ENCODE data around the gene ZBED4.

Gene ZBED4

DNA sequence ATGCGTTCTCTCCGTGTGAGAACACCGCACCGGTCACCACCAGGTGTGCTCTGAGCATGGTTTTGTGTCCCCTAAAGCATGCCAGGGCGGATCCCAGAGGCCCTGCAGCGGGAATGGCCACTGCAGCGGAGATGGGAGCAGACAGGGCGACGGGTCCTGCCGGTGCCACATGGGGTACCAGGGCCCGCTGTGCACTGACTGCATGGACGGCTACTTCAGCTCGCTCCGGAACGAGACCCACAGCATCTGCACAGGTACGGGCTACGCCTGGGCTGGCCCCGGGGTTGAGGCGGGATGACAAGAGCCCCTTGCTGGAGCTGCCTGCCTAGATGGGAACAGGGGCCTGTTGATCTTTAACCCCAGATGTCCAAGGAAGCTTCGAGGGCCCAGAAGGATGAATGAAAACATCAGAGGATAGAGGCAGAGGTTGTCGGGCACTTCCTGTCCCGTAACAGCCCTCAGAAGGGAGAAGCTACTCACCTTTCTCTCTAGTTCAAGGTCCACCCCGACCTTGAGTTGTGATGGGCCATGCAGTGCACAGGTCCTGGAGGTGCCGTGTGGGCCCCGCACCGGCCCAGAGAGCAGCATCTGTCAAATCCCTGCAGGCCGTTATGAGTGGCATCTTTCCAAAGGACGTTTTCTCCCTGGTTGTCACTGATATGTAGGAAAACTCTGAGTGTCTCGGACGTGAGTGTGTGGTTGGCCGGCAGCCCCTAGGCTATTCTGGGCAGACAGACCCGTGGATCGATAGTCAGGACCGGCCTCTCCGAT is 68.0 kb downstream of the ZBED4 start:
- TF ChIP-seq, protein P1, sequence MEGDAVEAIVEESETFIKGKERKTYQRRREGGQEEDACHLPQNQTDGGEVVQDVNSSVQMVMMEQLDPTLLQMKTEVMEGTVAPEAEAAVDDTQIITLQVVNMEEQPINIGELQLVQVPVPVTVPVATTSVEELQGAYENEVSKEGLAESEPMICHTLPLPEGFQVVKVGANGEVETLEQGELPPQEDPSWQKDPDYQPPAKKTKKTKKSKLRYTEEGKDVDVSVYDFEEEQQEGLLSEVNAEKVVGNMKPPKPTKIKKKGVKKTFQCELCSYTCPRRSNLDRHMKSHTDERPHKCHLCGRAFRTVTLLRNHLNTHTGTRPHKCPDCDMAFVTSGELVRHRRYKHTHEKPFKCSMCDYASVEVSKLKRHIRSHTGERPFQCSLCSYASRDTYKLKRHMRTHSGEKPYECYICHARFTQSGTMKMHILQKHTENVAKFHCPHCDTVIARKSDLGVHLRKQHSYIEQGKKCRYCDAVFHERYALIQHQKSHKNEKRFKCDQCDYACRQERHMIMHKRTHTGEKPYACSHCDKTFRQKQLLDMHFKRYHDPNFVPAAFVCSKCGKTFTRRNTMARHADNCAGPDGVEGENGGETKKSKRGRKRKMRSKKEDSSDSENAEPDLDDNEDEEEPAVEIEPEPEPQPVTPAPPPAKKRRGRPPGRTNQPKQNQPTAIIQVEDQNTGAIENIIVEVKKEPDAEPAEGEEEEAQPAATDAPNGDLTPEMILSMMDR (IDR thresholded peaks at IDR 0.05), result no peak
- Mint-ChIP-seq H3K27me3 (ENCODE audit: low read depth, poor library complexity) (no peaks in the 10 kb centered on the region), H3K27ac (no peak overlapping the region), H3K4me1 (peaks cover 36% of the 10 kb centered on the region), H3K36me3 (ENCODE audit: low read depth) (peaks cover 5% of the 10 kb centered on the region), H3K4me3 (no peak overlapping the region), H3K9me3 (no peaks in the 10 kb centered on the region)
- no peak for DNase-seq

DNA sequence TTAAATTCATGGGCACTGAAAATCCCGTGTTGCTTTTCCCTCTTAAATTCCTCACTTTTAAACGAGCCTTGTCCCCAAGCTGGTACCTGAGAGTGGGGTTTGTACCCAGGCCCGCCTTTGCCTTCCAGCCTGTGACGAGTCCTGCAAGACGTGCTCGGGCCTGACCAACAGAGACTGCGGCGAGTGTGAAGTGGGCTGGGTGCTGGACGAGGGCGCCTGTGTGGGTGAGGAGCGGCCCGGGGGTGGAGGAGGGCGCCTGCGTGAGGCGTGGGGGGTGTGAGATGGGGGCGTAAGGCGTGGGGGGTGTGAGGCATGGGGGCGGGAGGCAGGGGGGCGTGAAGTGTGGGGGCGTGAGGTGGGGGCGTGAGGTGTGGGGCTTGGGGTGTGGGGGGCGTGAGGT is 68.8 kb downstream of the ZBED4 start:
- Mint-ChIP-seq H3K9me3 (no peaks in the 10 kb centered on the region), H3K36me3 (ENCODE audit: low read depth) (peaks cover 5% of the 10 kb centered on the region), H3K27ac (no peak overlapping the region), H3K4me1 (peaks cover 43% of the 10 kb centered on the region), H3K4me3 (no peak overlapping the region), H3K27me3 (ENCODE audit: low read depth, poor library complexity) (no peaks in the 10 kb centered on the region)
- TF ChIP-seq, protein P1 (IDR thresholded peaks at IDR 0.05), result no peak
- no peak for DNase-seq

DNA sequence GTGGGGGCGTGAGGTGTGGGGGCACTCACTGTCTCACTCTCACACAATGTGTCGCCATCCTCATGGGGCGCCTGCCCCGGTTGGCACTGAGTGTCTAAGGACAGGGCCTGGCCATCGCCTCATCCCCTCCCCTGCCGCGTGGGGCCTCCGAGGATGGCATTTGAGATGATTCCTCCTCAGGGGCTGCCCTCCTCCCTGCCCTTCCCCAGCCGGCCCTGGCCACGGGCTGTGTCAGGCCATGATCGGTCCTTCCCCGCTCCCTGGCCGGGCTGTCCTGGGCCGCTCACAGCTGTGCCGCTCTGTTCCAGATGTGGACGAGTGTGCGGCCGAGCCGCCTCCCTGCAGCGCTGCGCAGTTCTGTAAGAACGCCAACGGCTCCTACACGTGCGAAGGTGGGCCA is 69.3 kb downstream of the ZBED4 start:
- TF ChIP-seq, protein P1 (IDR thresholded peaks at IDR 0.05), result no peak
- H3K27me3 Mint-ChIP-seq (ENCODE audit: low read depth, poor library complexity), result no peaks in the 10 kb centered on the region

DNA sequence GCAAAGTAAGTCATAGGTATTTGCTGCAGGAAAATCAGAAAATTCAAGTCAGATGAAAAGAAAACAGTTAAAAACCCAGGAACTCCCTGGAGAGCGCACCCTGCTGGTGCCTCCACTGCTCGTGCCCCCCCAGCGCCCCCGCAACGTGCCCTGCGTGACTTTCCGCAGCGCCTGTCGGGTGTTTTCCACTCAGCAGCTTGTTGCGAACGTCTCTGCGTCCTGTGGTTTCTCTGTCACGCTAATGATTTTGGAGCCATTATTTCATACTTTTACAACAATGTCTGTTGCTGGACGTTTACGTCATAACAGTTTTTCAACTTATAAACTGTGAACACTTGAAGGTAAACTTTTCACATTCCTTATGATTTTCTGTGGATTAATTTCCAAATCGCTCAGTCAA is 69.8 kb downstream of the ZBED4 start:
- TF ChIP-seq, protein P1 (IDR thresholded peaks at IDR 0.05), result no peak
- no peak overlapping the region for H3K4me3 Mint-ChIP-seq
- H3K27me3 Mint-ChIP-seq (ENCODE audit: low read depth, poor library complexity), result no peaks in the 10 kb centered on the region
- peaks cover 43% of the 10 kb centered on the region for H3K4me1 Mint-ChIP-seq
- H3K9me3 Mint-ChIP-seq, result no peaks in the 10 kb centered on the region
- H3K36me3 Mint-ChIP-seq (ENCODE audit: low read depth), result peaks cover 5% of the 10 kb centered on the region
- DNase-seq, result no peak
- no peak overlapping the region for H3K27ac Mint-ChIP-seq

More for the DNA sequence above, 69.3 kb downstream of the ZBED4 start:
- H3K36me3 Mint-ChIP-seq (ENCODE audit: low read depth), result peaks cover 5% of the 10 kb centered on the region
- no peak for DNase-seq
- H3K4me3 Mint-ChIP-seq, result no peak overlapping the region
- no peaks in the 10 kb centered on the region for H3K9me3 Mint-ChIP-seq
- peaks cover 43% of the 10 kb centered on the region for H3K4me1 Mint-ChIP-seq
- no peak overlapping the region for H3K27ac Mint-ChIP-seq

DNA sequence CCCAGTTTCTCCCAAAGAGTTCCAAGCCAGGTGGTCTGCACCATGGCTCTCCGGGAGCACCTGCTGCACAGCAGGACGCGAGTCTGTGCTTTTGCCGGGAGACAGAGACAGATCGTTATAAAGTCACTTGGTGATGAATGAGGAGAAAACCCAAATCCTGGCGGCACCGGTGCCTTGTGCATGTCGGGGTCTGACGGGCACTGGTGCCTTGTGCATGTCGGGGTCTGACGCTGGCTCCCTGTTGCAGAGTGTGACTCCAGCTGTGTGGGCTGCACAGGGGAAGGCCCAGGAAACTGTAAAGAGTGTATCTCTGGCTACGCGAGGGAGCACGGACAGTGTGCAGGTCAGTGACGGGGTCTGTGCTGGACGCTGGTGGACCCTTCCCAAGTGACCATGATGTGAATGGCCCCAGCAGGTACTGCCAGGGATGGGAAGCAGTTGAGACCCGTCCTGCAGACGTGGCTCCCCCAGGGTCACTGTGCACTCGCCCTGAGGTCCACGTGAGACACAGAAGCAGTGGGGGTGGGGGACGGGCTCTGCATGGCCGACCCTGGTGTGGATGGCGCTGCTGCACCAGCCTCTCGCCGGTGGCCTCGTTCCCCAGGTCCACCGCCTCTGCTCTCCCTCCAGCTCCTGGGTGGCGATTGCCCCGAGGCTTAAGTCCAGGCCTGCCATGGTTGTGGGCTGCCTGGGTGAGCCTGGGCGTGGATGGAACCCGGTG is 70.6 kb downstream of the ZBED4 start:
- Mint-ChIP-seq H3K36me3 (ENCODE audit: low read depth) (peaks cover 5% of the 10 kb centered on the region), H3K4me3 (no peak overlapping the region), H3K9me3 (no peaks in the 10 kb centered on the region), H3K27me3 (ENCODE audit: low read depth, poor library complexity) (no peaks in the 10 kb centered on the region), H3K27ac (peak overlapping the region; percentile 57), H3K4me1 (peaks cover 41% of the 10 kb centered on the region)
- TF ChIP-seq, protein P1 (IDR thresholded peaks at IDR 0.05), result no peak
- no peak for DNase-seq
